SU-DHL-6 (cell line): ENCODE data around the gene PLEKHM2.

ENCODE experiments used
- H2AFZ ChIP-seq: fragments of 200-600 bp; sonication (generic); 2 replicates; pipeline ENCODE4 v1.6.1; 2014; ENCODE audit warnings: low read depth, mild to moderate bottlenecking, moderate library complexity, mixed read lengths, antibody characterized with exemption, low read length; ENCODE audit not compliant: severe bottlenecking
- H3F3A ChIP-seq: fragments of 200-600 bp; shearing (Covaris generic); 2 replicates; pipeline ENCODE4 v1.6.0; 2016; ENCODE audit warnings: antibody characterized with exemption, mild to moderate bottlenecking; ENCODE audit not compliant: insufficient read depth
- H3K27ac ChIP-seq: fragments of 200-600 bp; sonication (generic); 2 replicates; pipeline ENCODE4 v1.5.1; 2016; ENCODE audit warnings: low read depth, mild to moderate bottlenecking, low read length, moderate library complexity, mixed read lengths
- H3K27me3 ChIP-seq: fragments of 200-600 bp; sonication (generic), shearing (Covaris generic); 2 replicates; pipeline ENCODE4 v1.6.0; 2014; ENCODE audit warnings: mild to moderate bottlenecking, low read length
- H3K36me3 ChIP-seq: fragments of 200-600 bp; sonication (generic); 2 replicates; pipeline ENCODE4 v1.6.1; 2014; ENCODE audit warnings: mild to moderate bottlenecking, low read length, mixed read lengths
- H3K4me2 ChIP-seq: fragments of 300-600, 200-600 bp; shearing (Covaris generic), sonication (generic); 2 replicates; pipeline ENCODE4 v1.6.0; 2014; ENCODE audit warnings: low read length, low read depth, mild to moderate bottlenecking; ENCODE audit not compliant: poor library complexity, severe bottlenecking
- H3K4me3 ChIP-seq: fragments of 200-600 bp; sonication (generic); 2 replicates; pipeline ENCODE4 v1.5.1; 2014; ENCODE audit warnings: antibody characterized with exemption, low read length, mild to moderate bottlenecking, mixed read lengths; ENCODE audit not compliant: insufficient read depth, poor library complexity, severe bottlenecking
- H3K79me2 ChIP-seq: fragments of 200-600 bp; sonication (generic); 2 replicates; pipeline ENCODE4 v1.6.1; 2014; ENCODE audit warnings: mild to moderate bottlenecking, low read length, moderate library complexity; ENCODE audit not compliant: insufficient read depth
- H3K9ac ChIP-seq: fragments of 200-600 bp; sonication (generic); 2 replicates; pipeline ENCODE4 v1.7.0; 2014; ENCODE audit warnings: mild to moderate bottlenecking, low read length
- H3K9me2 ChIP-seq: fragments of 200-600 bp; sonication (generic); replicated peaks from 2 replicates; pipeline ENCODE4 v1.6.1; 2014; ENCODE audit warnings: low read length; ENCODE audit not compliant: insufficient read depth
- H3K9me3 ChIP-seq: fragments of 200-600 bp; sonication (generic); 2 replicates; pipeline ENCODE4 v1.6.1; 2014; ENCODE audit warnings: low read length, mixed read lengths; ENCODE audit not compliant: insufficient read depth
- H4K20me1 ChIP-seq: fragments of 200-600 bp; sonication (generic); 2 replicates; pipeline ENCODE4 v1.6.1; 2014; ENCODE audit warnings: low read depth, mild to moderate bottlenecking, antibody characterized with exemption, low read length, moderate library complexity, mixed read lengths
- CTCF ChIP-seq: fragments of 200-600 bp; sonication (generic); IDR thresholded peaks from one replicate; pipeline ENCODE4 v1.5.1; 2017; ENCODE audit warnings: antibody characterized with exemption, mild to moderate bottlenecking, low read length, moderate library complexity; ENCODE audit not compliant: insufficient read depth, poor library complexity, severe bottlenecking
- EZH2phosphoT487 ChIP-seq: fragments of 200-600 bp; sonication (generic), shearing (Covaris generic); conservative IDR thresholded peaks from 2 replicates; pipeline ENCODE4 v1.6.1; 2018; ENCODE audit warnings: mild to moderate bottlenecking, antibody characterized with exemption, low read length, moderate library complexity, mixed read lengths

The PLEKHM2 gene

GRCh38 chr1:15777909-15778707, 94.0 kb downstream of the PLEKHM2 start:
- Histone ChIP-seq H3F3A (no peaks in the 10 kb centered on the region), H3K4me3 (no peak overlapping the region), H3K36me3 (no peaks in the 10 kb centered on the region), H3K9me2 (no peaks in the 10 kb centered on the region), H3K9me3 (no peaks in the 10 kb centered on the region), H3K4me2 (no peak overlapping the region), H4K20me1 (no peaks in the 10 kb centered on the region), H3K79me2 (no peaks in the 10 kb centered on the region), H3K27ac (no peak overlapping the region), H3K27me3 (no peaks in the 10 kb centered on the region), H2AFZ (no peak overlapping the region), H3K9ac (no peak overlapping the region)
- TF ChIP-seq CTCF: no peak
- TF ChIP-seq EZH2phosphoT487: no peak
